Measurements from ENCODE around the gene SMCO1.

The SMCO1 gene

GRCh38 chr3:196486263-196486662, 28.9 kb downstream of the SMCO1 start:
- Histone ChIP-seq H2AFZ (ENCODE audit: insufficient read depth, low read length, poor library complexity) (no peak overlapping the region), H3K4me2 (ENCODE audit: low read length) (no peak overlapping the region), H3K4ac (ENCODE audit: low read depth, low read length) (no peak overlapping the region), H2AK5ac (ENCODE audit: low read length) (no peak overlapping the region), H3K4me3 (ENCODE audit: low read depth, low read length) (no peak overlapping the region), H3K23ac (ENCODE audit: low read length) (no peak overlapping the region), H2BK5ac (ENCODE audit: low read depth, low read length, poor library complexity) (no peak overlapping the region), H4K91ac (ENCODE audit: low read depth, low read length) (no peak overlapping the region), H4K12ac (ENCODE audit: low read depth, low read length) (no peak overlapping the region), H3K4me1 (ENCODE audit: control insufficient read depth in 1 of 2, insufficient read depth in 2 of 2, low read length in 2 of 2) (no peaks in the 10 kb centered on the region), H3K27me3 (ENCODE audit: insufficient read depth, low read length) (no peaks in the 10 kb centered on the region), H3K79me2 (ENCODE audit: control insufficient read depth, insufficient read depth, low read length, poor library complexity) (no peaks in the 10 kb centered on the region), H2BK120ac (ENCODE audit: insufficient read depth, low read length, poor library complexity) (no peak overlapping the region), H4K8ac (ENCODE audit: low read depth, low read length) (no peak overlapping the region), H3K36me3 (ENCODE audit: control insufficient read depth in 1 of 2, insufficient read depth in 2 of 2, low read length in 2 of 2) (peaks cover 19 to 27% of the 10 kb centered on the region in 2 experiments), H3K14ac (ENCODE audit: low read length) (no peak overlapping the region), H3K9me3 (ENCODE audit: insufficient read depth, low read depth, low read length) (peaks cover 3% of the 10 kb centered on the region), H2BK12ac (ENCODE audit: low read length) (no peak overlapping the region), H3K18ac (ENCODE audit: low read length) (no peak overlapping the region), H3K79me1 (ENCODE audit: low read length) (no peaks in the 10 kb centered on the region), H3K9ac (ENCODE audit: low read length) (no peak overlapping the region), H3K27ac (ENCODE audit: low read depth, low read length) (no peak overlapping the region)
- WGBS (ENCODE audit: extremely low coverage, insufficient coverage, insufficient read length) = no CpG with 5 or more reads among the region's 8 CpGs
- DNase-seq = no peak

GRCh38 chr3:196477678-196478077, 37.5 kb downstream of the SMCO1 start:
- Histone ChIP-seq H3K18ac (ENCODE audit: low read length) (no peak overlapping the region), H2AFZ (ENCODE audit: insufficient read depth, low read length, poor library complexity) (no peak overlapping the region), H3K14ac (ENCODE audit: low read length) (no peak overlapping the region), H4K91ac (ENCODE audit: low read depth, low read length) (no peak overlapping the region), H2AK5ac (ENCODE audit: low read length) (no peak overlapping the region), H2BK120ac (ENCODE audit: insufficient read depth, low read length, poor library complexity) (no peak overlapping the region), H3K9ac (ENCODE audit: low read length) (no peak overlapping the region), H3K36me3 (ENCODE audit: control insufficient read depth in 1 of 2, insufficient read depth in 2 of 2, low read length in 2 of 2) (peaks cover 35% of the 10 kb centered on the region in 2 experiments), H3K4ac (ENCODE audit: low read depth, low read length) (no peak overlapping the region), H3K23ac (ENCODE audit: low read length) (no peak overlapping the region), H3K79me1 (ENCODE audit: low read length) (no peaks in the 10 kb centered on the region), H3K27ac (ENCODE audit: low read depth, low read length) (no peak overlapping the region), H3K27me3 (ENCODE audit: insufficient read depth, low read length) (no peaks in the 10 kb centered on the region), H3K4me3 (ENCODE audit: low read depth, low read length) (no peak overlapping the region), H2BK12ac (ENCODE audit: low read length) (no peak overlapping the region), H3K9me3 (ENCODE audit: insufficient read depth, low read depth, low read length) (no peaks in the 10 kb centered on the region), H2BK5ac (ENCODE audit: low read depth, low read length, poor library complexity) (no peak overlapping the region), H3K4me2 (ENCODE audit: low read length) (no peak overlapping the region), H3K4me1 (ENCODE audit: control insufficient read depth in 1 of 2, insufficient read depth in 2 of 2, low read length in 2 of 2) (no peaks in the 10 kb centered on the region), H4K12ac (ENCODE audit: low read depth, low read length) (no peak overlapping the region), H4K8ac (ENCODE audit: low read depth, low read length) (no peak overlapping the region), H3K79me2 (ENCODE audit: control insufficient read depth, insufficient read depth, low read length, poor library complexity) (no peaks in the 10 kb centered on the region)
- WGBS (ENCODE audit: extremely low coverage, insufficient coverage, insufficient read length) = no CpG with 5 or more reads among the region's 4 CpGs
- DNase-seq = no peak

GRCh38 chr3:196472286-196472685, 42.9 kb downstream of the SMCO1 start:
- Histone ChIP-seq H2AK5ac (ENCODE audit: low read length) (no peak overlapping the region), H4K91ac (ENCODE audit: low read depth, low read length) (no peak overlapping the region), H3K23ac (ENCODE audit: low read length) (no peak overlapping the region), H3K4me3 (ENCODE audit: low read depth, low read length) (no peak overlapping the region), H3K9me3 (ENCODE audit: insufficient read depth, low read depth, low read length) (no peaks in the 10 kb centered on the region), H3K18ac (ENCODE audit: low read length) (no peak overlapping the region), H3K9ac (ENCODE audit: low read length) (no peak overlapping the region), H2BK5ac (ENCODE audit: low read depth, low read length, poor library complexity) (no peak overlapping the region), H3K4me1 (ENCODE audit: control insufficient read depth in 1 of 2, insufficient read depth in 2 of 2, low read length in 2 of 2) (no peaks in the 10 kb centered on the region), H3K27me3 (ENCODE audit: insufficient read depth, low read length) (no peaks in the 10 kb centered on the region), H3K36me3 (ENCODE audit: control insufficient read depth in 1 of 2, insufficient read depth in 2 of 2, low read length in 2 of 2) (peaks cover 25 to 27% of the 10 kb centered on the region in 2 experiments), H3K79me2 (ENCODE audit: control insufficient read depth, insufficient read depth, low read length, poor library complexity) (no peaks in the 10 kb centered on the region), H2BK120ac (ENCODE audit: insufficient read depth, low read length, poor library complexity) (no peak overlapping the region), H3K4me2 (ENCODE audit: low read length) (no peak overlapping the region), H3K27ac (ENCODE audit: low read depth, low read length) (no peak overlapping the region), H3K4ac (ENCODE audit: low read depth, low read length) (no peak overlapping the region), H2AFZ (ENCODE audit: insufficient read depth, low read length, poor library complexity) (no peak overlapping the region), H2BK12ac (ENCODE audit: low read length) (no peak overlapping the region), H4K8ac (ENCODE audit: low read depth, low read length) (no peak overlapping the region), H3K79me1 (ENCODE audit: low read length) (no peaks in the 10 kb centered on the region), H4K12ac (ENCODE audit: low read depth, low read length) (no peak overlapping the region), H3K14ac (ENCODE audit: low read length) (no peak overlapping the region)
- no peak for DNase-seq
- WGBS (ENCODE audit: extremely low coverage, insufficient coverage, insufficient read length) = no CpG with 5 or more reads among the region's 8 CpGs

- Histone ChIP-seq H3K4ac (ENCODE audit: low read depth, low read length) (no peak overlapping the region), H3K27me3 (ENCODE audit: insufficient read depth, low read length) (no peaks in the 10 kb centered on the region), H3K79me2 (ENCODE audit: control insufficient read depth, insufficient read depth, low read length, poor library complexity) (no peaks in the 10 kb centered on the region), H4K91ac (ENCODE audit: low read depth, low read length) (no peak overlapping the region), H3K79me1 (ENCODE audit: low read length) (no peaks in the 10 kb centered on the region), H3K18ac (ENCODE audit: low read length) (no peak overlapping the region), H3K4me3 (ENCODE audit: low read depth, low read length) (no peak overlapping the region), H3K27ac (ENCODE audit: low read depth, low read length) (no peak overlapping the region), H2AFZ (ENCODE audit: insufficient read depth, low read length, poor library complexity) (no peak overlapping the region), H3K4me1 (ENCODE audit: control insufficient read depth in 1 of 2, insufficient read depth in 2 of 2, low read length in 2 of 2) (no peaks in the 10 kb centered on the region), H3K4me2 (ENCODE audit: low read length) (no peak overlapping the region), H4K12ac (ENCODE audit: low read depth, low read length) (no peak overlapping the region), H4K8ac (ENCODE audit: low read depth, low read length) (no peak overlapping the region), H3K36me3 (ENCODE audit: control insufficient read depth in 1 of 2, insufficient read depth in 2 of 2, low read length in 2 of 2) (peaks cover 22 to 28% of the 10 kb centered on the region in 2 experiments), H3K9ac (ENCODE audit: low read length) (no peak overlapping the region), H2BK5ac (ENCODE audit: low read depth, low read length, poor library complexity) (no peak overlapping the region), H3K23ac (ENCODE audit: low read length) (no peak overlapping the region), H2BK120ac (ENCODE audit: insufficient read depth, low read length, poor library complexity) (no peak overlapping the region), H3K9me3 (ENCODE audit: insufficient read depth, low read depth, low read length) (no peaks in the 10 kb centered on the region), H3K14ac (ENCODE audit: low read length) (no peak overlapping the region), H2AK5ac (ENCODE audit: low read length) (no peak overlapping the region), H2BK12ac (ENCODE audit: low read length) (no peak overlapping the region)
- WGBS (ENCODE audit: extremely low coverage, insufficient coverage, insufficient read length) = no CpG with 5 or more reads among the region's 2 CpGs
- DNase-seq = peak; percentile 9 to 69
These were observed 43.6 kb downstream of the SMCO1 start for GRCh38 chr3:196471551-196471950.
